ENCODE results near the gene MOCOS.
"Not testable (repeated sequence)": the region's sequence is repeated elsewhere in the genome, so short reads cannot be mapped to it uniquely, and the experiment has no call there.

MOCOS gene

GRCh38 chr18:36200354-36200771 is 13.1 kb downstream of the MOCOS start:
- no peak for DNase-seq (ENCODE audit: low spot score)

- DNase-seq (ENCODE audit: low spot score): no peak
These were observed 14.5 kb downstream of the MOCOS start for GRCh38 chr18:36201765-36202164.

- no peak for DNase-seq (ENCODE audit: low spot score)
These were observed 16.1 kb downstream of the MOCOS start for GRCh38 chr18:36203360-36203895.

- DNase-seq (ENCODE audit: low spot score): no peak
These were observed 17.9 kb downstream of the MOCOS start for GRCh38 chr18:36205166-36205565.

- DNase-seq (ENCODE audit: low spot score): no peak
These were observed 20.0 kb downstream of the MOCOS start for GRCh38 chr18:36207303-36207702.

- DNase-seq (ENCODE audit: low spot score): not testable (repeated sequence)
These were observed 20.7 kb downstream of the MOCOS start for GRCh38 chr18:36207969-36208368.

GRCh38 chr18:36211612-36212065 is 24.3 kb downstream of the MOCOS start:
- no peak for DNase-seq (ENCODE audit: low spot score)

- DNase-seq (ENCODE audit: low spot score): no peak
These were observed 25.2 kb downstream of the MOCOS start for GRCh38 chr18:36212301-36213171.

- DNase-seq (ENCODE audit: low spot score): no peak
These were observed 27.5 kb downstream of the MOCOS start for GRCh38 chr18:36214811-36215210.

- DNase-seq (ENCODE audit: low spot score): no peak
These were observed 28.3 kb downstream of the MOCOS start for GRCh38 chr18:36215577-36215976.

- DNase-seq (ENCODE audit: low spot score): no peak
These were observed 30.1 kb downstream of the MOCOS start for GRCh38 chr18:36217348-36217747.

- no peak for DNase-seq (ENCODE audit: low spot score)
These were observed 41.9 kb downstream of the MOCOS start for GRCh38 chr18:36229188-36229587.

- DNase-seq (ENCODE audit: low spot score): not testable (repeated sequence)
These were observed 53.2 kb downstream of the MOCOS start for GRCh38 chr18:36240510-36240909.

- DNase-seq (ENCODE audit: low spot score): no peak
These were observed 54.5 kb downstream of the MOCOS start for GRCh38 chr18:36241831-36242230.

- no peak for DNase-seq (ENCODE audit: low spot score)
These were observed 59.7 kb downstream of the MOCOS start for GRCh38 chr18:36247036-36247435.

GRCh38 chr18:36249392-36249791 is 62.1 kb downstream of the MOCOS start:
- DNase-seq (ENCODE audit: low spot score): no peak

- no peak for DNase-seq (ENCODE audit: low spot score)
These were observed 63.5 kb downstream of the MOCOS start for GRCh38 chr18:36250827-36251226.

GRCh38 chr18:36255072-36255698 is 67.9 kb downstream of the MOCOS start:
- no peak for DNase-seq (ENCODE audit: low spot score)

GRCh38 chr18:36256094-36256493 is 68.8 kb downstream of the MOCOS start:
- no peak for DNase-seq (ENCODE audit: low spot score)

GRCh38 chr18:36262971-36263370 is 75.7 kb downstream of the MOCOS start:
- DNase-seq (ENCODE audit: low spot score): no peak

- DNase-seq (ENCODE audit: low spot score): no peak
These were observed 77.0 kb downstream of the MOCOS start for GRCh38 chr18:36264283-36264682.

- no peak for DNase-seq (ENCODE audit: low spot score)
These were observed 77.7 kb downstream of the MOCOS start for GRCh38 chr18:36265015-36265414.

- DNase-seq (ENCODE audit: low spot score): no peak
These were observed 81.9 kb downstream of the MOCOS start for GRCh38 chr18:36269157-36269556.

Data from COLO829 (cell line).